Neural crest cell (in vitro differentiated cells): ENCODE measurements around the gene WDR26. TPM values are rescaled to one million over a fixed set of nuclear protein-coding genes. Genes with fewer than 3 reads are reported as not detected.
"Not testable (repeated sequence)": the region's sequence is repeated elsewhere in the genome, so short reads cannot be mapped to it uniquely, and the experiment has no call there.

Source experiments
- DNase-seq: peaks from one replicate; pipeline ENCODE4 v3.0.0; 2021; ENCODE audit warnings: low read depth, mixed read lengths, low spot score
- H3K27ac Mint-ChIP-seq: one replicate; pipeline ENCODE4 v1.8.0; 2021; ENCODE audit warnings: mild to moderate bottlenecking, mixed read lengths; ENCODE audit not compliant: unreplicated experiment
- H3K27me3 Mint-ChIP-seq: 2 replicates; pipeline ENCODE4 v1.8.0; 2021; ENCODE audit warnings: low read depth, mild to moderate bottlenecking, mixed read lengths
- H3K36me3 Mint-ChIP-seq: 2 replicates; pipeline ENCODE4 v1.8.0; 2021; ENCODE audit warnings: low read depth, mild to moderate bottlenecking, mixed read lengths
- H3K4me1 Mint-ChIP-seq: 2 replicates; pipeline ENCODE4 v1.8.0; 2021; ENCODE audit warnings: mixed read lengths
- H3K4me3 Mint-ChIP-seq: one replicate; pipeline ENCODE4 v1.8.0; 2021; ENCODE audit warnings: mild to moderate bottlenecking, mixed read lengths
- H3K9me3 Mint-ChIP-seq: 2 replicates; pipeline ENCODE4 v1.8.0; 2021; ENCODE audit warnings: mixed read lengths
- CTCF ChIP-seq: fragments of 200-600 bp; sonication (generic); conservative IDR thresholded peaks from 2 replicates; pipeline ENCODE4 v1.5.0; 2021; ENCODE audit warnings: antibody characterized with exemption, mild to moderate bottlenecking
- total RNA-seq: library from RNA; stranded (reverse); gene quantifications from 2 replicates; pipeline ENCODE4 v1.2.1, GENCODE V29; 2021

The WDR26 gene
- total RNA-seq, 1 donor from 2014 or later = 65.5 TPM

GRCh38 chr1:224353975-224354925 lies 80.3 kb downstream of the WDR26 start:
- H3K36me3 Mint-ChIP-seq = no peaks in the 10 kb centered on the region

GRCh38 chr1:224352436-224353085 lies 82.0 kb downstream of the WDR26 start:
- not testable (repeated sequence) for H3K4me1 Mint-ChIP-seq, H3K9me3 Mint-ChIP-seq, H3K4me3 Mint-ChIP-seq, H3K27me3 Mint-ChIP-seq, DNase-seq, H3K36me3 Mint-ChIP-seq, H3K27ac Mint-ChIP-seq

More at GRCh38 chr1:224353975-224354925, 80.3 kb downstream of the WDR26 start:
- Mint-ChIP-seq H3K27ac (no peak overlapping the region), H3K9me3 (no peaks in the 10 kb centered on the region), H3K4me3 (peak overlapping the region; percentile 50), H3K4me1 (peaks cover 25% of the 10 kb centered on the region), H3K27me3 (no peaks in the 10 kb centered on the region)
- TF ChIP-seq CTCF = no peak
- no peak for DNase-seq

- not testable (repeated sequence) for H3K36me3 Mint-ChIP-seq, DNase-seq, H3K4me1 Mint-ChIP-seq, H3K4me3 Mint-ChIP-seq, H3K27ac Mint-ChIP-seq, H3K9me3 Mint-ChIP-seq, H3K27me3 Mint-ChIP-seq
These were observed 84.9 kb downstream of the WDR26 start for GRCh38 chr1:224349716-224350115.

- no peak for DNase-seq
- no peaks in the 10 kb centered on the region for H3K4me1 Mint-ChIP-seq
- peaks cover 4% of the 10 kb centered on the region for H3K27me3 Mint-ChIP-seq
- no peaks in the 10 kb centered on the region for H3K36me3 Mint-ChIP-seq
- no peak for TF ChIP-seq CTCF
- peaks cover 3% of the 10 kb centered on the region for H3K9me3 Mint-ChIP-seq
- H3K27ac Mint-ChIP-seq = no peak overlapping the region
- H3K4me3 Mint-ChIP-seq = no peak overlapping the region
These were observed 86.5 kb downstream of the WDR26 start for GRCh38 chr1:224348137-224348536.

GRCh38 chr1:224343679-224344078 lies 90.9 kb downstream of the WDR26 start:
- Mint-ChIP-seq H3K36me3 (peaks cover 3% of the 10 kb centered on the region), H3K9me3 (peaks cover 6% of the 10 kb centered on the region), H3K27me3 (peaks cover 29% of the 10 kb centered on the region), H3K27ac (no peak overlapping the region), H3K4me3 (no peak overlapping the region), H3K4me1 (peaks cover 4% of the 10 kb centered on the region)
- no peak for DNase-seq
- TF ChIP-seq CTCF = no peak

- not testable (repeated sequence) for H3K4me1 Mint-ChIP-seq, H3K27ac Mint-ChIP-seq, H3K9me3 Mint-ChIP-seq, H3K36me3 Mint-ChIP-seq
- peak; percentile 27 for DNase-seq
- Mint-ChIP-seq H3K27me3 (peaks cover 37% of the 10 kb centered on the region), H3K4me3 (peak overlapping the region; percentile 66)
These were observed 93.9 kb downstream of the WDR26 start for GRCh38 chr1:224340453-224341384.
